HepG2 (cell line): ENCODE results near the gene CCDC181. TPM values are rescaled to one million over a fixed set of nuclear protein-coding genes. Genes with fewer than 3 reads are reported as not detected.

Experiments used
- EHMT2 ChIP-seq: fragments of 200-600 bp; sonication (generic); IDR thresholded peaks from 2 replicates; pipeline ENCODE4 v1.7.0; 2017; ENCODE audit warnings: antibody characterized with exemption, low read depth, low read length, borderline replicate concordance
- KIAA2018 ChIP-seq: sonication (generic); formaldehyde crosslinking; IDR thresholded peaks from 2 replicates; pipeline ENCODE4 v1.5.0; 2020; ENCODE audit warnings: mild to moderate bottlenecking, missing genetic modification reagents, borderline replicate concordance
- MAX ChIP-seq: IDR thresholded peaks from 2 replicates; pipeline ENCODE4 v1.6.1; 2012; ENCODE audit warnings: inconsistent platforms
- MEIS1 ChIP-seq: sonication (generic); formaldehyde crosslinking; IDR thresholded peaks from 2 replicates; pipeline ENCODE4 v1.9.0; 2021; ENCODE audit warnings: mild to moderate bottlenecking, missing genetic modification reagents, moderate library complexity, borderline replicate concordance
- NFATC3 ChIP-seq: sonication (generic); formaldehyde crosslinking; IDR thresholded peaks from 2 replicates; pipeline ENCODE4 v1.5.1; 2020; ENCODE audit warnings: mild to moderate bottlenecking, missing genetic modification reagents
- REL ChIP-seq: sonication (generic); formaldehyde crosslinking; conservative IDR thresholded peaks from 2 replicates; pipeline ENCODE4 v1.8.0; 2022; ENCODE audit warnings: mild to moderate bottlenecking, missing genetic modification reagents, moderate library complexity
- SNAI1 ChIP-seq: sonication (generic); formaldehyde crosslinking; IDR thresholded peaks from 2 replicates; pipeline ENCODE4 v1.5.0; 2020; ENCODE audit warnings: mild to moderate bottlenecking, missing genetic modification reagents, borderline replicate concordance
- WIZ ChIP-seq: sonication (generic); formaldehyde crosslinking; IDR thresholded peaks from 2 replicates; pipeline ENCODE4 v1.5.1; 2020; ENCODE audit warnings: mild to moderate bottlenecking, missing genetic modification reagents
- ZMAT3 ChIP-seq: sonication (generic); formaldehyde crosslinking; conservative IDR thresholded peaks from 2 replicates; pipeline ENCODE4 v1.7.0; 2021; ENCODE audit warnings: missing genetic modification reagents
- ZNF317 ChIP-seq: sonication (generic); formaldehyde crosslinking; IDR thresholded peaks from 2 replicates; pipeline ENCODE4 v1.5.0; 2020; ENCODE audit warnings: mild to moderate bottlenecking, missing genetic modification reagents
- ZNF33A ChIP-seq: sonication (generic); formaldehyde crosslinking; IDR thresholded peaks from 2 replicates; pipeline ENCODE4 v1.5.1; 2020; ENCODE audit warnings: missing genetic modification reagents, mild to moderate bottlenecking, moderate library complexity, borderline replicate concordance
- ZNF777 ChIP-seq: sonication (generic); formaldehyde crosslinking; IDR thresholded peaks from 2 replicates; pipeline ENCODE4 v1.4.0; 2020; ENCODE audit warnings: missing genetic modification reagents
- polyA plus RNA-seq, 8 experiments: library from polyadenylated mRNA; depleted of rRNA in 3 of 8; stranded (reverse) in 7 of 8; unstranded in 1 of 8; fragments of >200 nt; fragmentation: Illumina TruSeq in 4 of 8; extraction: Trizol in 4 of 8; gene quantifications; 2 replicates each; pipeline versions ENCODE4 v1.2.1 to v1.2.3, GENCODE V29; 2011 to 2016; ENCODE audit warnings: low read depth in 4 of 8, missing spikeins in 1 of 8, mixed read lengths in 1 of 8; ENCODE audit not compliant: insufficient read depth in 1 of 8
- total RNA-seq, 5 experiments: library from RNA; depleted of rRNA; stranded (reverse); fragments of >200 nt; fragmentation: Illumina TruSeq; extraction: Trizol; gene quantifications; 2 replicates each; pipeline ENCODE4 v1.2.3, GENCODE V29; 2016; ENCODE audit warnings: low read depth in 1 of 5
- TF ChIP-seq, protein P1 (sequence below): sonication (generic); formaldehyde crosslinking; IDR thresholded peaks from 2 replicates; pipeline ENCODE4 v1.5.1; 2020; ENCODE audit warnings: mild to moderate bottlenecking, moderate library complexity, missing genetic modification reagents
- TF ChIP-seq, protein P2 (sequence below): sonication (generic); formaldehyde crosslinking; IDR thresholded peaks from 2 replicates; pipeline ENCODE4 v1.8.0; 2023; ENCODE audit warnings: mild to moderate bottlenecking, missing genetic modification reagents
- TF ChIP-seq, protein P3 (sequence below): sonication (generic); formaldehyde crosslinking; conservative IDR thresholded peaks from 2 replicates; pipeline ENCODE4 v1.8.0; 2022; ENCODE audit warnings: low read depth, missing genetic modification reagents

Gene CCDC181
- total and polyA plus RNA-seq, 2 of the 13 experiments (the other 11 are each of a cell fraction or from before 2014, with no cell fraction given), result 0.07 TPM; not detected in 1

GRCh38 chr1:169460191-169460833 is 33.0 kb upstream of the CCDC181 start (continued):
- TF ChIP-seq, protein P1, sequence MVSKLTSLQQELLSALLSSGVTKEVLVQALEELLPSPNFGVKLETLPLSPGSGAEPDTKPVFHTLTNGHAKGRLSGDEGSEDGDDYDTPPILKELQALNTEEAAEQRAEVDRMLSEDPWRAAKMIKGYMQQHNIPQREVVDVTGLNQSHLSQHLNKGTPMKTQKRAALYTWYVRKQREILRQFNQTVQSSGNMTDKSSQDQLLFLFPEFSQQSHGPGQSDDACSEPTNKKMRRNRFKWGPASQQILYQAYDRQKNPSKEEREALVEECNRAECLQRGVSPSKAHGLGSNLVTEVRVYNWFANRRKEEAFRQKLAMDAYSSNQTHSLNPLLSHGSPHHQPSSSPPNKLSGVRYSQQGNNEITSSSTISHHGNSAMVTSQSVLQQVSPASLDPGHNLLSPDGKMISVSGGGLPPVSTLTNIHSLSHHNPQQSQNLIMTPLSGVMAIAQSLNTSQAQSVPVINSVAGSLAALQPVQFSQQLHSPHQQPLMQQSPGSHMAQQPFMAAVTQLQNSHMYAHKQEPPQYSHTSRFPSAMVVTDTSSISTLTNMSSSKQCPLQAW (CRISPR knock-in tag), result peak; percentile 55
- TF ChIP-seq REL (CRISPR knock-in tag), result no peak
- TF ChIP-seq, protein P2, sequence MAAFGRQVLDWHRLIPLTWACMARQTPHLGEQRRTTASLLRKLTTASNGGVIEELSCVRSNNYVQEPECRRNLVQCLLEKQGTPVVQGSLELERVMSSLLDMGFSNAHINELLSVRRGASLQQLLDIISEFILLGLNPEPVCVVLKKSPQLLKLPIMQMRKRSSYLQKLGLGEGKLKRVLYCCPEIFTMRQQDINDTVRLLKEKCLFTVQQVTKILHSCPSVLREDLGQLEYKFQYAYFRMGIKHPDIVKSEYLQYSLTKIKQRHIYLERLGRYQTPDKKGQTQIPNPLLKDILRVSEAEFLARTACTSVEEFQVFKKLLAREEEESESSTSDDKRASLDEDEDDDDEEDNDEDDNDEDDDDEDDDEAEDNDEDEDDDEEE, result no peak
- TF ChIP-seq, protein P3, sequence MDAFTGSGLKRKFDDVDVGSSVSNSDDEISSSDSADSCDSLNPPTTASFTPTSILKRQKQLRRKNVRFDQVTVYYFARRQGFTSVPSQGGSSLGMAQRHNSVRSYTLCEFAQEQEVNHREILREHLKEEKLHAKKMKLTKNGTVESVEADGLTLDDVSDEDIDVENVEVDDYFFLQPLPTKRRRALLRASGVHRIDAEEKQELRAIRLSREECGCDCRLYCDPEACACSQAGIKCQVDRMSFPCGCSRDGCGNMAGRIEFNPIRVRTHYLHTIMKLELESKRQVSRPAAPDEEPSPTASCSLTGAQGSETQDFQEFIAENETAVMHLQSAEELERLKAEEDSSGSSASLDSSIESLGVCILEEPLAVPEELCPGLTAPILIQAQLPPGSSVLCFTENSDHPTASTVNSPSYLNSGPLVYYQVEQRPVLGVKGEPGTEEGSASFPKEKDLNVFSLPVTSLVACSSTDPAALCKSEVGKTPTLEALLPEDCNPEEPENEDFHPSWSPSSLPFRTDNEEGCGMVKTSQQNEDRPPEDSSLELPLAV (CRISPR knock-in tag), result no peak
- TF ChIP-seq ZMAT3 (CRISPR knock-in tag), result no peak
- TF ChIP-seq SNAI1 (CRISPR knock-in tag), result no peak
- TF ChIP-seq KIAA2018 (CRISPR knock-in tag), result no peak
- TF ChIP-seq MEIS1, result no peak
- no peak for TF ChIP-seq NFATC3 (CRISPR knock-in tag)
- TF ChIP-seq WIZ (CRISPR knock-in tag), result no peak
- no peak for TF ChIP-seq ZNF317 (CRISPR knock-in tag)
- peak; percentile 40; the same call in 1 of the 2 replicates for TF ChIP-seq ZNF777 (CRISPR knock-in tag)
- TF ChIP-seq MAX, result peak; percentile 40; the same call in 1 of the 2 replicates
- TF ChIP-seq EHMT2, result no peak
- TF ChIP-seq ZNF33A, result no peak
